ENCODE results near the gene AJAP1. TPM values are rescaled to one million over a fixed set of nuclear protein-coding genes. Genes with fewer than 3 reads are reported as not detected.

AJAP1 gene
- total RNA-seq, 1 donor from 2014 or later, result 0.21 TPM

DNA sequence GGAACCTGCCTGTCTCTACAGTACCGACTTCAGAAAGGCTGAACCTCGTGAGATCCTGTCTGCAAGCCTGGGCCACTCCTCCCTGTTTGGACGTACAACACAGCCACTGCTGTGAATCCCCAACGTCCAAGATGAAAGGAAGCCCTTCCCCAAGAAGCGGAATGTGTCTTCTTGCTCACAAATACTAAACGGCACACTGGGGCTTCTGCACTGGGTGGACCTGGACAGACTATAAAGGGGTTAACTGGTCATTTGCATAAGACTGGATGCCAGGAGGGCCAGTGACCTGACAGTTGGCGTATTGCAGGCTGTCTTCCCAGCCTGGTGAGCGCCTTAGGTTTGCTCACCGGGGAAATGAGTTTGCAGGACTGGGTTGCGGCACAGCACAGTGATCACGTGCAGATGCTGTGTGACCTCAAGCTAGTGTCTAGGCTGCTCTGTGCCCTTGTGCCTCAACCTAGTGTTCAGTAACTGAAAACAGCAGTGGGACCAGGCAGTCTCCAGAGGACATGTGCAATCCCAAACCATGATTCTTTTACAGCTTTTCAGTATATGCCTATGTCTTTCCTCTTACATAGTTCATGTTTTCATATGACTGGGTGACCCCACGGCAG is 19.5 kb upstream of the AJAP1 start:
- TF ChIP-seq CTCF (IDR thresholded peaks at IDR 0.05; ENCODE audit: unreplicated experiment), result no peak
- Mint-ChIP-seq H3K4me3 (ENCODE audit: unreplicated experiment) (no peak overlapping the region), H3K27ac (ENCODE audit: unreplicated experiment) (no peak overlapping the region), H3K9me3 (ENCODE audit: unreplicated experiment) (no peaks in the 10 kb centered on the region), H3K36me3 (ENCODE audit: low read depth, unreplicated experiment) (no peaks in the 10 kb centered on the region), H3K4me1 (ENCODE audit: unreplicated experiment) (no peaks in the 10 kb centered on the region), H3K27me3 (ENCODE audit: unreplicated experiment) (peaks cover 4% of the 10 kb centered on the region)
- DNase-seq (ENCODE audit: low spot score), result no peak

DNA sequence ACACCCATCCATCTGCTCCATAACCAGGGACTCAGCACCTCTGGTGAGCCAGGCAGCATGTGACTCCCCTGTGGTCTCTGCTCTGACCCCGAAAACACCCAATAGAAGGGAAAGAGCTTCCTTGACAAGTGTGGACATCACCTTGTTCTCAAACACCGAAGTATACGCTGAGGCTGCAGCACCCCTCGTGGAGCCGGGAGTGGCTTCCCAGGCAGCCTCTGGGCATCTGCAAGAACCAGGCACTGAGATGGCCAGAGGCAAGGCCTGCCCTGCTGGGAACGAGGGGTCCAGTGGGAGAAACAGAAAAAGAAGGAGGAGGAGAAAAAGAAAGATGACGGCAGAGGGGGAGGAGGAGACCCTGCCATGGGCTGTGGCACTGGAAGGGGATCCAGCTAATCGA is 18.2 kb upstream of the AJAP1 start:
- TF ChIP-seq CTCF (IDR thresholded peaks at IDR 0.05; ENCODE audit: unreplicated experiment), result no peak
- H3K36me3 Mint-ChIP-seq (ENCODE audit: low read depth, unreplicated experiment), result no peaks in the 10 kb centered on the region
- H3K27ac Mint-ChIP-seq (ENCODE audit: unreplicated experiment), result no peak overlapping the region
- H3K4me1 Mint-ChIP-seq (ENCODE audit: unreplicated experiment), result no peaks in the 10 kb centered on the region
- no peaks in the 10 kb centered on the region for H3K9me3 Mint-ChIP-seq (ENCODE audit: unreplicated experiment)
- H3K27me3 Mint-ChIP-seq (ENCODE audit: unreplicated experiment), result peaks cover 2% of the 10 kb centered on the region
- H3K4me3 Mint-ChIP-seq (ENCODE audit: unreplicated experiment), result no peak overlapping the region
- DNase-seq (ENCODE audit: low spot score), result no peak

GRCh38 chr1:4636644-4637380 is 17.6 kb upstream of the AJAP1 start:
- Mint-ChIP-seq H3K27ac (ENCODE audit: unreplicated experiment) (no peak overlapping the region), H3K9me3 (ENCODE audit: unreplicated experiment) (no peaks in the 10 kb centered on the region), H3K36me3 (ENCODE audit: low read depth, unreplicated experiment) (no peaks in the 10 kb centered on the region), H3K27me3 (ENCODE audit: unreplicated experiment) (peaks cover 2% of the 10 kb centered on the region), H3K4me1 (ENCODE audit: unreplicated experiment) (no peaks in the 10 kb centered on the region), H3K4me3 (ENCODE audit: unreplicated experiment) (no peak overlapping the region)
- no peak for TF ChIP-seq CTCF (IDR thresholded peaks at IDR 0.05; ENCODE audit: unreplicated experiment)
- DNase-seq (ENCODE audit: low spot score), result no peak

GRCh38 chr1:4637616-4638344 is 16.6 kb upstream of the AJAP1 start:
- DNase-seq (ENCODE audit: low spot score), result no peak
- Mint-ChIP-seq H3K9me3 (ENCODE audit: unreplicated experiment) (no peaks in the 10 kb centered on the region), H3K4me1 (ENCODE audit: unreplicated experiment) (no peaks in the 10 kb centered on the region), H3K36me3 (ENCODE audit: low read depth, unreplicated experiment) (no peaks in the 10 kb centered on the region), H3K4me3 (ENCODE audit: unreplicated experiment) (no peak overlapping the region), H3K27ac (ENCODE audit: unreplicated experiment) (no peak overlapping the region), H3K27me3 (ENCODE audit: unreplicated experiment) (peaks cover 2% of the 10 kb centered on the region)
- no peak for TF ChIP-seq CTCF (IDR thresholded peaks at IDR 0.05; ENCODE audit: unreplicated experiment)

- Mint-ChIP-seq H3K27ac (ENCODE audit: unreplicated experiment) (no peak overlapping the region), H3K4me3 (ENCODE audit: unreplicated experiment) (no peak overlapping the region), H3K36me3 (ENCODE audit: low read depth, unreplicated experiment) (no peaks in the 10 kb centered on the region), H3K4me1 (ENCODE audit: unreplicated experiment) (no peaks in the 10 kb centered on the region), H3K9me3 (ENCODE audit: unreplicated experiment) (no peaks in the 10 kb centered on the region), H3K27me3 (ENCODE audit: unreplicated experiment) (peaks cover 2% of the 10 kb centered on the region)
- TF ChIP-seq CTCF (IDR thresholded peaks at IDR 0.05; ENCODE audit: unreplicated experiment), result no peak
- no peak for DNase-seq (ENCODE audit: low spot score)
Measured at GRCh38 chr1:4638345-4638729, 16.1 kb upstream of the AJAP1 start.
